LNCaP clone FGC (cell line): ENCODE measurements around the gene B3GLCT.

ENCODE experiments used
- DNase-seq: peaks from one replicate; pipeline ENCODE4 v3.0.0-alpha.2; 2011; ENCODE audit warnings: low read depth
- H3K4me3 ChIP-seq: 2 replicates; pipeline ENCODE4 v1.5.1; 2011; ENCODE audit warnings: mild to moderate bottlenecking, low read depth, low read length, control low read depth
- TF ChIP-seq, protein P1 (sequence below): IDR thresholded peaks from 2 replicates; pipeline ENCODE4 v1.5.1; 2012; ENCODE audit warnings: mild to moderate bottlenecking; ENCODE audit not compliant: control insufficient read depth, insufficient read depth; ENCODE audit errors: extremely low read depth

B3GLCT gene

DNA sequence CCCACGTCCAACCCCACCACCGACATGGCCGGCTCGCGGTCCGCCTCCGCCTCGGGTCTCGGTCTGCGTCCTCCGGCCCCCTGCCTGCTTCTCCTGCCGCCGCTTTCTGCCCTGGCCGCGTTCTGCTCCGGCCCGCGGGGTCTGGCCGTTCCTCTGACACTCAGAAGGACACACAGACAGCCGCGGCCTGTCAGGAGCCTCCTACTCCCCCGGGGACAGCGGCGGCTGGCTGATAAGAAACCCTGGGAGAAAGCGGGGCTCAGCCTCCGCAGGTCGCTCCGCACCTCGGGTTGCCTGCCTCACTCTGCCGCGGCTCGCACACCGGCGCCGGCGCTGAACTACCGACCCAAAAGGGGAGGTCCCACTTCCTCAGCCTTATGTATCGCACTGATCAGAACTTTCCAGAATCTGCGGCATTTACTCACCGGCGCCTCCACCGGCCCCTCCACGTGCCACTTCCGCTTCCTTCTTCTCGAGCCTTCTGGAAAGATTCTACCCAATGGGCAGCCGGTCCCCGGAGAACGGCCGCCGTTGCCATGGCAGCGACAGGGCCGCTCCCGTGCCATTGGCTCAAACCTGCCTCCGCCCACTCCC, 38.1 kb upstream of the B3GLCT start, which contains the start of gene HSPH1:
Gene HSPH1 (minus strand): TSS at position 348 of the 594 bp plus-strand sequence. CDS start 322 bp downstream, at position 26.
- TF ChIP-seq, protein P1, sequence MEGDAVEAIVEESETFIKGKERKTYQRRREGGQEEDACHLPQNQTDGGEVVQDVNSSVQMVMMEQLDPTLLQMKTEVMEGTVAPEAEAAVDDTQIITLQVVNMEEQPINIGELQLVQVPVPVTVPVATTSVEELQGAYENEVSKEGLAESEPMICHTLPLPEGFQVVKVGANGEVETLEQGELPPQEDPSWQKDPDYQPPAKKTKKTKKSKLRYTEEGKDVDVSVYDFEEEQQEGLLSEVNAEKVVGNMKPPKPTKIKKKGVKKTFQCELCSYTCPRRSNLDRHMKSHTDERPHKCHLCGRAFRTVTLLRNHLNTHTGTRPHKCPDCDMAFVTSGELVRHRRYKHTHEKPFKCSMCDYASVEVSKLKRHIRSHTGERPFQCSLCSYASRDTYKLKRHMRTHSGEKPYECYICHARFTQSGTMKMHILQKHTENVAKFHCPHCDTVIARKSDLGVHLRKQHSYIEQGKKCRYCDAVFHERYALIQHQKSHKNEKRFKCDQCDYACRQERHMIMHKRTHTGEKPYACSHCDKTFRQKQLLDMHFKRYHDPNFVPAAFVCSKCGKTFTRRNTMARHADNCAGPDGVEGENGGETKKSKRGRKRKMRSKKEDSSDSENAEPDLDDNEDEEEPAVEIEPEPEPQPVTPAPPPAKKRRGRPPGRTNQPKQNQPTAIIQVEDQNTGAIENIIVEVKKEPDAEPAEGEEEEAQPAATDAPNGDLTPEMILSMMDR: peak; percentile 33; the same call in 1 of the 2 replicates
- H3K4me3 ChIP-seq: peak within 1 kb of the TSS; percentile 92
- peak; percentile 92 for DNase-seq

DNA sequence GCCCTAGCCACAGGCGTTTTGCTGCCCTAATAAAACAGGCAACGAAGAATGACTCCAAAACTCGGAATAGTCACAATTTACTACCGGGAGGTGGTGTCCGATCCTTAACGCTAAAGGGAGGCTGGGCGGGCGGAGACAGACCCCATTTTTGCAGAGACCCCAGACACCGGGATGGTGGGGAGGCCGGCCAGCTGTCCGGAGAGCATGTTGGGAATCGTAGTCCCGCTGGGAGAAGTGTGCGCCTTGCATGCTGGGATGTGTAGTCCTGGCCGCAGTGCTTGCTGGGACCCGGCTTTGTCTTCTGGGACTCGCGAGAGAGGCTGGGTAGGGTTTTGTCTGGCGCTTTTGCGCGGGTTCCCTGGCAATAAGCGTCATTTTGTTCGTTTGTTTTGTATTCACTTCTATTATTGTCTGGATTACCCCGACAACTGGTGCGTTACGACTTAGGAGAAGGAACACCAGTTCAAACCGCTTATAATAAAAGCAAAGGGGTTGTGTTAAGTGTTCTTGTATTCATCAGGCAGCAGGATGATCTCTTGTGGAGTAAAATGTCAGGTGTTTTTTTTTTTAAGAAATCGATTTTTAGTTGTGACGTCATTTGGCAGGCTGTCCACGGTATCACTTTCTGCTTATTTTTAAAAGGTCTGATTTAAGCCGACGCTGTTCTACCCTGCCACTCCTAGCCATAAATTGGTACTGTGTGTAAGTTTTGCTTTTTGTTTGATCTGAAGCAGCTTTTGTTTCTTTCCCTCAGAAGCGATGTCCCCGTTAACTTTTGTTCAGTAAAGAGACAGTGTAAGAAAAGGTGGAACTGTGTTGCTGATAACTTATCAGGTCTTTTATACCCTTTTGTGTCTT, 37.4 kb upstream of the B3GLCT start:
- H3K4me3 ChIP-seq: peak overlapping the region; percentile 92
- DNase-seq: peak; percentile 93
- TF ChIP-seq, protein P1: no peak

DNA sequence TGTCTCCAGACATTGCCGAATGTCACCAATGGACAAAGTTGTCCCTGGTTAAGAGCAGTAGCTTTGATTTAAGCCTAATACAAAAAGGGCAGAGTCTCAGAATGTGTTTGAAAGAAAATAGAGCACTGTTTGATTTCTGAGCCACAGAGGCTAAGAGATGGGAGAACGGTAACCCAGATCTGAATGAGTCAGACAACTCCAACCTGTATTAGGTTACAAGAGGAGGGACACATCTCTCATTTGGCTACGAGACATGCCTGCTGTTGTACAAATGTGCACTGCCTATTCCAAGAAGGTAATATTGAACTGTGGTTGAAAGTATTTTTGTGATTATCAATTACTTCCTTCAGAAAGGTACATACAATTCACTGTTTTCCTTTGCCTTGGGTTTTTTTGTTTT, 33.2 kb upstream of the B3GLCT start:
- no peak overlapping the region for H3K4me3 ChIP-seq
- TF ChIP-seq, protein P1: no peak
- DNase-seq: no peak

DNA sequence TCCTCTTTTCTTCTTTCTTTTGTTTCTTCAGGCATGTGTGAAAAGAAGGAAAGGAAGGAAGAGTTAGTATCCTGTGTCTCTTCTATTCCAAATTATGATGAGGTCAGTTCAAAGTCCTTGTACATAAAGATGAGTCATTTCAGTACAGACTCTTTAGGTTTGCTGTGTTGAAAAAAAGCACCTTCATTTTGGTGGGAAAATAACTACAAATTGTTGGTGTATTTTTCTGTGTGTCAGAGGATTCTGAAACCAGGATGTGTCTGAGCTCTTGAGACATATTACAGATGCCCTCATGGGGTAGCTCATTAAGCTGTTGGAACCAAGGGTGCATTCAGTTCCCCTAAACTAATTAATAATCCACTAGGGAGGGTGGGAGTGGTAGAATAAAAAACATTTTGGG, 32.3 kb upstream of the B3GLCT start:
- TF ChIP-seq, protein P1: no peak
- H3K4me3 ChIP-seq: no peak overlapping the region
- DNase-seq: no peak

DNA sequence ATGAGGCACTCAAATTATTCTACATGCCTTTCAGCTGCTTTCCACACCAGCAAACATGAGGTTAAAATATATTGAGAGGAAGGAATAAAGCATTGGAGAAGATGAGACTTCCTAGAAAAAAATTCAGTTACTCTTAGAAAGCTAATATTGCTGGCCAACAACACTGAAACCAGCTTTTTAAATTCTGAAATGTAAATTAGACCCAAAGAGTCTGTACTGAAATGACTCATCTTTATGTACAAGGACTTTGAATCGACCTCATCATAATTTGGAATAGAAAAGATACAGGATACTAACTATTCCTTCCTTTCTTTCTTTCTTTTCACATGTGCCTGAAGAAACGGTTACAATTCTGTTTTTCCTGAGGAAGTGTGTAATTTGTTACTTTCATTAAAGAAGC, 31.6 kb upstream of the B3GLCT start:
- no peak for DNase-seq
- H3K4me3 ChIP-seq: no peak overlapping the region
- TF ChIP-seq, protein P1: no peak

DNA sequence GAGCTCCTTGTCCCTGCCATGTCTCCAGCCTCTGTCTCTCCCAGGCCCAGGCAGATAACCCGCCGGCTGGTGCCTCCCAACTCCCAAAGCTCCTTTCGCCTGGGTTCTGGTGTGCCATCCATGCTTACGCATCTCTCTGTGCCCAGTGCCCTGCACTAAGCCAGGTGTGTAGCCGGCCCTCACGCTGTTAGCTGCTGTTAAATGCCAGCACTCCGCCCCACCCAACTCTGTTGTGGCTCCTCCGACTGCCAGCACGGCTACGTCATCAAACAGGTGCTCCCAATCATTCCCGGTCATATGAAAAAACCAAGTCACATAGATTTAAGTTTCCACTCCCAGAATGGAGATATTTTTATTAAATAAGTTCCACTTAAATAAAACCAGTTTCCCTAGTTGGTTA, 31.0 kb upstream of the B3GLCT start:
- TF ChIP-seq, protein P1: no peak
- DNase-seq: no peak
- H3K4me3 ChIP-seq: no peak overlapping the region
